Caco-2 (cell line): ENCODE measurements around the gene HES2. TPM values are rescaled to one million over a fixed set of nuclear protein-coding genes. Genes with fewer than 3 reads are reported as not detected.

Experiments
- BruUV-seq: library from RNA; stranded (reverse); fragments of 400-500 nt; replicated peaks from 2 replicates; lab custom pipeline; 2021; lab: Mats Ljungman, UMichigan
- CTCF ChIA-PET: fragments of 300-600 bp; sonication (Branson Sonifier 250); formaldehyde crosslinking; loops from one replicate; lab custom pipeline; 2022; ENCODE audit warnings: antibody characterized with exemption; lab: Charles Lee
- POLR2A ChIA-PET: fragments of 300-600 bp; sonication (Branson Sonifier 250); formaldehyde crosslinking; loops from one replicate; lab custom pipeline; 2022; ENCODE audit warnings: antibody characterized with exemption; lab: Charles Lee
- DNase-seq, 2 experiments: peaks; one replicate each; pipeline versions ENCODE4 v3.0.0 to v3.0.0-alpha.2; 2020 to 2022
- H3K27me3 ChIP-seq: replicated peaks from 2 replicates; pipeline ENCODE4 v1.6.0; 2011; ENCODE audit warnings: low read length; ENCODE audit not compliant: control insufficient read depth, insufficient read depth
- H3K36me3 ChIP-seq: 2 replicates; pipeline ENCODE4 v1.5.1; 2011; ENCODE audit warnings: low read length; ENCODE audit not compliant: control insufficient read depth, insufficient read depth
- H3K4me1 ChIP-seq: fragments of 250-450 bp; sonication (Bioruptor Pico); 2 replicates; pipeline ENCODE4 v1.5.1; 2020; ENCODE audit warnings: mild to moderate bottlenecking
- H3K4me3 ChIP-seq: 2 replicates; pipeline ENCODE4 v1.5.1; 2011; ENCODE audit warnings: low read depth, mild to moderate bottlenecking, control low read depth, low read length
- H3K9me3 ChIP-seq: fragments of 250-450 bp; sonication (Bioruptor Pico); 2 replicates; pipeline ENCODE4 v1.5.1; 2020; ENCODE audit warnings: mild to moderate bottlenecking, moderate library complexity
- H3K27ac Mint-ChIP-seq: one replicate; pipeline ENCODE4 v1.8.0; 2022; ENCODE audit warnings: mixed read lengths; ENCODE audit not compliant: unreplicated experiment
- H3K27me3 Mint-ChIP-seq: one replicate; pipeline ENCODE4 v1.8.0; 2022; ENCODE audit warnings: mixed read lengths; ENCODE audit not compliant: insufficient read depth, unreplicated experiment
- H3K36me3 Mint-ChIP-seq: one replicate; pipeline ENCODE4 v1.8.0; 2022; ENCODE audit warnings: mild to moderate bottlenecking, mixed read lengths; ENCODE audit not compliant: insufficient read depth, unreplicated experiment
- H3K4me1 Mint-ChIP-seq: one replicate; pipeline ENCODE4 v1.8.0; 2022; ENCODE audit warnings: low read depth, mixed read lengths; ENCODE audit not compliant: unreplicated experiment
- H3K4me3 Mint-ChIP-seq: one replicate; pipeline ENCODE4 v1.8.0; 2022; ENCODE audit warnings: mild to moderate bottlenecking, moderate library complexity, mixed read lengths; ENCODE audit not compliant: unreplicated experiment
- H3K9me3 Mint-ChIP-seq: one replicate; pipeline ENCODE4 v1.8.0; 2022; ENCODE audit warnings: mixed read lengths; ENCODE audit not compliant: unreplicated experiment
- intact Hi-C: fragments of 100-400 bp; cut with micrococcal nuclease; formaldehyde crosslinking; loops from one replicate; pipeline ENCODE4 v1.10.0; 2022; ENCODE audit not compliant: unreplicated experiment
- total RNA-seq: library from RNA; stranded (reverse); gene quantifications from 2 replicates; pipeline ENCODE4 v1.2.3, GENCODE V29; 2022
- TF ChIP-seq, protein P1 (sequence below), 2 experiments: fragments of 200-600 bp in 1 of 2; IDR thresholded peaks; 1 replicate in 1 of 2; 2 replicates in 1 of 2; pipeline versions ENCODE4 v1.5.1 to v1.8.0; 2011 to 2022; ENCODE audit warnings: antibody characterized with exemption in 1 of 2, control low read depth in 1 of 2, inconsistent platforms in 1 of 2, low read depth in 1 of 2, low read length in 1 of 2, mild to moderate bottlenecking in 1 of 2, moderate library complexity in 1 of 2; ENCODE audit not compliant: insufficient read depth in 1 of 2, severe bottlenecking in 1 of 2, unreplicated experiment in 1 of 2

The HES2 gene
- total RNA-seq, 1 experiment from 2014 or later: 0.91 TPM

DNA sequence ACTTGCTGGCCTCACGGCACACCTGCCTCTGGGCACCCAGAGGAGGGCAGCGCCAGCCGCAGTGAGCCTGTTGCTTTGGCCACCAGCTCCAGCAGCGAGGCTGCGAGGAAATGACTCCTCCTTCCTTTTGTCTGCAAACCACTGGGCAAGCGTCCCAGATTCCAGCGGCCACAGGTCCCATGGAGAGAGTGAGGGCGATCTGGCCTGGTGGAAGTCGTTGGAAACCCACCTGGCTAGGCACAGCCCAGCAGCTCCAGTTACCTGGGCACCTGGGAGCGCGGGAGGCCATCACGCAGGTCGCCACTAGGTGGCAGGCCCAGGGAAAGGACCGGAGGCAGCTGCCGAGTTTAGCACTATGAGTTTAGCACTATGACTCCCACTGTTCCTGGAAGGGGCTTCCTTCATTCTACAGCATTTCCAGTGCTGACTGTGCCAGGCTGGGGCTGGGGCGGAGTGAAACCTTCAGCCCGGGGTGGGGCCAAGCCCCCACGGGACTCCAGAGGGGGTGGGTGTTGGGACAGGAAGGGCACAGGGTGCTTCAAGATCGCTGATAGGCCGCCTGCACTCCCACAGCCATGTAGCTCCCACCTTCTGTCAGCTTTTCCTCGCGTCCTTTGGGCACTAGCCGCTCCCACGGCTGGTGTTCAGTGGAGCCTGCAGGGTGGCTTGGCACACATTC lies 3.7 kb upstream of the HES2 start:
- Mint-ChIP-seq H3K4me1 (no peaks in the 10 kb centered on the region), H3K9me3 (no peaks in the 10 kb centered on the region), H3K36me3 (no peaks in the 10 kb centered on the region), H3K4me3 (peak overlapping the region; percentile 69), H3K27me3 (peaks cover 7% of the 10 kb centered on the region), H3K27ac (no peak overlapping the region)
- peak; percentile 68 to 82 for DNase-seq
- peaks cover 21% of the 10 kb centered on the region for H3K4me1 ChIP-seq
- no TSS peak for BruUV-seq
- TF ChIP-seq, protein P1, sequence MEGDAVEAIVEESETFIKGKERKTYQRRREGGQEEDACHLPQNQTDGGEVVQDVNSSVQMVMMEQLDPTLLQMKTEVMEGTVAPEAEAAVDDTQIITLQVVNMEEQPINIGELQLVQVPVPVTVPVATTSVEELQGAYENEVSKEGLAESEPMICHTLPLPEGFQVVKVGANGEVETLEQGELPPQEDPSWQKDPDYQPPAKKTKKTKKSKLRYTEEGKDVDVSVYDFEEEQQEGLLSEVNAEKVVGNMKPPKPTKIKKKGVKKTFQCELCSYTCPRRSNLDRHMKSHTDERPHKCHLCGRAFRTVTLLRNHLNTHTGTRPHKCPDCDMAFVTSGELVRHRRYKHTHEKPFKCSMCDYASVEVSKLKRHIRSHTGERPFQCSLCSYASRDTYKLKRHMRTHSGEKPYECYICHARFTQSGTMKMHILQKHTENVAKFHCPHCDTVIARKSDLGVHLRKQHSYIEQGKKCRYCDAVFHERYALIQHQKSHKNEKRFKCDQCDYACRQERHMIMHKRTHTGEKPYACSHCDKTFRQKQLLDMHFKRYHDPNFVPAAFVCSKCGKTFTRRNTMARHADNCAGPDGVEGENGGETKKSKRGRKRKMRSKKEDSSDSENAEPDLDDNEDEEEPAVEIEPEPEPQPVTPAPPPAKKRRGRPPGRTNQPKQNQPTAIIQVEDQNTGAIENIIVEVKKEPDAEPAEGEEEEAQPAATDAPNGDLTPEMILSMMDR (IDR thresholded peaks at IDR 0.05; ENCODE audit: insufficient read depth in 1 of 2, low read depth in 1 of 2, low read length in 1 of 2, severe bottlenecking in 1 of 2, unreplicated experiment in 1 of 2): peak; percentile 70 to 85
- ChIA-PET CTCF (interaction anchor here (0.5 to 1.7 kb wide), 13 partner anchors 9 to 168 kb away, joined by 3 to 39 read pairs (median 3); partner anchors contain the start of genes ACOT7, PLEKHG5 and ZBTB48), POLR2A (no interaction called here)
- H3K4me3 ChIP-seq: peak overlapping the region; percentile 24
- H3K27me3 ChIP-seq: peaks cover 1% of the 10 kb centered on the region
- intact Hi-C loops: loop anchor here (1.0 to 2.0 kb wide), 2 partner anchors 15 to 66 kb away; no protein-coding TSS in a partner anchor
- H3K36me3 ChIP-seq: no peaks in the 10 kb centered on the region
- H3K9me3 ChIP-seq: no peaks in the 10 kb centered on the region

DNA sequence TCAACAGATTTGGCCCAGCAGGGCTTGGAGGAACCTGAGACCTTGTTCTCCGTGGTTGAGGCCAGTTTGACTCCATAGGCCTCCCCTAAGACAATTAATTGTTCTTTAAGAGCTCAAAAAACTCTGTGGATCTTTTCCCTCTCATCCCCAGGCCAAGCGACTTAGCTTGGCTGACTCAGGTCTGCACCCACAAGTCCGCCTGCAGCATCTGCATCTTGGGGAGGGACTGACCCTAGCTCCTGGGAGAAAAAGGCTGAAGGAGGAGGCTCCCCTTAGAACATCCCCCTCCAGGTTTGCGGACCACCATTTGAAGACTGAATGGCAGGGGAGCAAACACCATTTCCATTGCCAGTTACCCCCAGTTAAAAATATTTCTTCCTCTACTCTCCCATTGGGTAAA lies 1.5 kb upstream of the HES2 start:
- BruUV-seq: no TSS peak
- Mint-ChIP-seq H3K4me3 (no peak overlapping the region), H3K27me3 (peaks cover 7% of the 10 kb centered on the region), H3K9me3 (no peaks in the 10 kb centered on the region), H3K36me3 (no peaks in the 10 kb centered on the region), H3K4me1 (no peaks in the 10 kb centered on the region), H3K27ac (no peak overlapping the region)
- H3K9me3 ChIP-seq: no peaks in the 10 kb centered on the region
- peaks cover 3% of the 10 kb centered on the region for H3K27me3 ChIP-seq
- POLR2A ChIA-PET: no interaction called here
- H3K4me1 ChIP-seq: peaks cover 21% of the 10 kb centered on the region
- no peak for DNase-seq
- CTCF ChIA-PET: interaction anchor here (1.4 to 2.2 kb wide), 2 partner anchors 17 to 19 kb away, joined by 6 to 12 read pairs; no protein-coding TSS in a partner anchor
- no peak overlapping the region for H3K4me3 ChIP-seq
- TF ChIP-seq, protein P1 (IDR thresholded peaks at IDR 0.05; ENCODE audit: insufficient read depth in 1 of 2, low read depth in 1 of 2, low read length in 1 of 2, severe bottlenecking in 1 of 2, unreplicated experiment in 1 of 2): no peak
- no peaks in the 10 kb centered on the region for H3K36me3 ChIP-seq
- intact Hi-C loops: no loop called here

DNA sequence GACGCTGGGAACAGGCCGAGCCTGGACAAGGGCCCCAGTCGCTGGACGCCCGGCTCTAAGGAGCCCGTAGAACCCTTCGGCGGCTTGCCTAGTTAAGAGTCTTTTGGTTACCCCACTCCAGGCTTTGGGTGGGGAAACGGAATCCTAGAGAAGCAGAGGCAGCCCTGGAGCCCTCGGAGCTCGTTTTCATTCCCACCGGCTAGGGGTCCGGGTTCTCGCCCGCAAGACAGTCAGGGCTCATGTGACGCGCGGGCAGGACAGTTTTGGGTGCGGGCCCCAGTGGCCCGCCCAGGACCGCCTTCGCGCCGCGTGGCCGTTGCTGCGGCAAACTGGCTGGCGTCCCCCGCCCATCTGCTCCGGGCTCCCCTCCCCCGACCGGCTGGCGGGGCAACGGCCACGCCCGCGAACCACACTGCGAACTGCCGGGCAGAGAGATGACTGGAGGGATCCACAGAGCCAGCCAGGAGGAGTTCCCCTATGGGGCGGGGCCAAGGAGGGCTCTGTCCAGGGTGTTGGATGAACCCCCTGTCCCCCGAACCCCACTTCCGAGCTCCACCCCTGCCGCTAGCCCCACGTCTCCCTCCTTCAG lies 829 bp upstream of the HES2 start:
- H3K27me3 Mint-ChIP-seq: peaks cover 7% of the 10 kb centered on the region
- H3K9me3 ChIP-seq: no peaks in the 10 kb centered on the region
- H3K4me3 Mint-ChIP-seq: peak overlapping the region; percentile 63
- ChIA-PET CTCF (interaction anchor here (1.1 to 2.2 kb wide), 4 partner anchors 11 to 20 kb away, joined by 3 to 12 read pairs (median 8); no protein-coding TSS in a partner anchor), POLR2A (no interaction called here)
- H3K4me1 Mint-ChIP-seq: peaks cover 2% of the 10 kb centered on the region
- no peaks in the 10 kb centered on the region for H3K36me3 ChIP-seq
- no peak for DNase-seq
- no peak overlapping the region for H3K4me3 ChIP-seq
- H3K36me3 Mint-ChIP-seq: no peaks in the 10 kb centered on the region
- no peaks in the 10 kb centered on the region for H3K9me3 Mint-ChIP-seq
- H3K27ac Mint-ChIP-seq: no peak overlapping the region
- peaks cover 2% of the 10 kb centered on the region for H3K27me3 ChIP-seq
- BruUV-seq: no TSS peak
- TF ChIP-seq, protein P1 (IDR thresholded peaks at IDR 0.05; ENCODE audit: insufficient read depth in 1 of 2, low read depth in 1 of 2, low read length in 1 of 2, severe bottlenecking in 1 of 2, unreplicated experiment in 1 of 2): no peak
- intact Hi-C loops: no loop called here
- H3K4me1 ChIP-seq: peaks cover 21% of the 10 kb centered on the region
